Renal cortical epithelial cell (primary cell): ENCODE measurements around the gene KLK6. TPM values are rescaled to one million over a fixed set of nuclear protein-coding genes. Genes with fewer than 3 reads are reported as not detected.
A peak's percentile ranks its signal among the peaks of the same experiment; 100 is the strongest.
"Not testable (repeated sequence)": the region's sequence is repeated elsewhere in the genome, so short reads cannot be mapped to it uniquely, and the experiment has no call there.

Experiments
- DNase-seq: peaks from one replicate; pipeline ENCODE4 v3.0.0-alpha.2; 2011; ENCODE audit warnings: low read depth
- total RNA-seq: library from RNA; depleted of rRNA; stranded (reverse); fragments of >200 nt; gene quantifications from 2 replicates; pipeline ENCODE4 v1.2.3, GENCODE V29; 2014

KLK6 gene
- total RNA-seq, 1 donor from 2014 or later: 1.0 TPM

- DNase-seq: peak; percentile 38
Observed at GRCh38 chr19:50992666-50993035, 23.3 kb upstream of the KLK6 start.

GRCh38 chr19:50984416-50984815, 15.0 kb upstream of the KLK6 start:
- not testable (repeated sequence) for DNase-seq

- no peak for DNase-seq
Observed at GRCh38 chr19:50983625-50984292, 14.4 kb upstream of the KLK6 start, which contains the start of gene KLK7. TSS of gene KLK7 (minus strand) at chr19:50983917. CDS start at chr19:50982399, 1,518 bp downstream.

DNA sequence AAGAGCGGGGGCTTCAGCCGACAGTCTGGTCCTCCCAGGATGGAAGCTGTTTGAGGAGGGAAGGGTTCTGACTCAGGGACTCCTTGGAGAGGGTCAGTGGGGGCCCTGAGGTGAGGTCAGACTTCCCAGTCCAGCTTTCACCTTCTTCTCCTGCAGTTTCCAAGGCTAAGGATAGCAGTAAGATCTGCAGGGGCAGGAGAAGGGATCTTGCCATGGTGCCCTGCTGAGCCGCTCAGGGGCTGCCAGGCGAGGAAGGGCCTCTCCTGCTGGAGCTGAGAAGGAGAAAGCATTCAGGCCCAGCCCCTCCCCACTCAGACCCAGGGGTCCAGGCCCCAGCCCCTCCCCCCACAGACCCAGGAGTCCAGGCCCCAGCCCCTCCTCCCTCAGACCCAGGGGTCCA, 12.8 kb upstream of the KLK6 start:
- no peak for DNase-seq

- DNase-seq: no peak
Observed at GRCh38 chr19:50981587-50982146, 12.3 kb upstream of the KLK6 start.

DNA sequence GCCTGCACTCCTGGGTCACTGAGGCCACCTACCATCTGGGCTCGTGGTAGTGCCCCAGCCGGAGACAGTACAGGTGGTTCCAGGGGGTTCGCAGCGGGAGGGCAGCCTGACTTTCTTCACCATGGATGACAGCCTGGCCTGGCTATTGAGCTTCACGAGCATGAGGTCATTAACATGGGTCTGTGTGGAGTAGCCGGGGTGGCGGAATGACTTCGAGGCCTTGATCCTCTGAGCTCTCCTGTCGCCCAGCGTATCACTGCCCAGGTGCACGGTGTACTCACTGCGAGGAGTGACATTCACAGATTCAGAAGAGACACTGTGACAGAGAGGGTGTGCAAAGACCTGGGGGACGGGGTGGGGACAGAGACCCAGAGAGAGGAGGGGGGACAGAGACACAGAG, 10.8 kb upstream of the KLK6 start:
- no peak for DNase-seq

DNA sequence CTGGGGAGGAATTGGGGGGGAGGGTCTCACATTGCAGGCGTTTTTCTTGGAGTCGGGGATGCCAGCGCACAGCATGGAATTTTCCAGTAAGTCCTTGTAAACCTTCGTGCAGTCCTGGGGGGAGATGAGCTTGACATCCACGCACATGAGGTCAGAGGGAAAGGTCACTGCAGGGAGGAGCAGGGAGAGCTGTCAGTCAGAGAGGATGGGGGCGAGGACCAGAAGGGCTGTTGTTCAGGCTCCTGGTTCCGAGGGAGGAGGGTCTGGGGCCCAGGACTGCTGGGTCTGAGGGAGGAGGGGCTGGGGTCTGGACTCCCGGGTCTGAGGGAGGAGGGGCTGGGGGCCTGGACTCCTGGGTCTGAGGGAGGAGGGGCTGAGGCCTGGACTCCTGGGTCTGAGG, 10.4 kb upstream of the KLK6 start:
- DNase-seq: no peak

DNA sequence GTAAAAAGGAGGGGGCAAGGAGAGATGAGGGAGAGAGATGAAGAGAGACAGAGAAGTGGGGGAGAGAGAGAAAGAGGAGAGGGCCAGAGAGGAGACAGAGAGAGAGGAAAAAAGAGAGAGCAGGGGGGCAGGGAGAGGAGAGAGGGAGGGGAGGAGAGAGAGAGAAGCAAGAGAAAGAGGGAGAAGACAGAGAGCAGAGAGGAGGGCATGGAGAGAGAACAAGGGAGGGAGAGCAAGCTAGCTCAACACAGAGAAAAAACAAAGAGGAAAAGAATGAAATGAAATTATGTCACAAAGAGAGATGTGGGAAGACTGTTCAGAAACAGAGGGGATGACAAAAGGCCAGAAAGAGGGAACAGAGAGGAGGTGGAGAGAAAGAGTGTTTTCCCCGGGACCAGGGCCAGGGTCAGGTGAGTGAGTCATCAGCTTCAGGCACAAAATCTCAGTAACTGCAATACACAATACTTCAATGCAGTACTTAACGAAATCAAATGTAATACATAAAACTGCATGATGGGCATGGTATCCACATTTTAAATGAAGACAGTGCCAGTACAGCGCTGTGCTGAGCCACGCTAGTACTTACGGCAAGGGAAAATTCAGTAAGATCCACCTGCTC, 9.5 kb upstream of the KLK6 start:
- no peak for DNase-seq

GRCh38 chr19:50977626-50978025, 8.2 kb upstream of the KLK6 start:
- DNase-seq: no peak

DNA sequence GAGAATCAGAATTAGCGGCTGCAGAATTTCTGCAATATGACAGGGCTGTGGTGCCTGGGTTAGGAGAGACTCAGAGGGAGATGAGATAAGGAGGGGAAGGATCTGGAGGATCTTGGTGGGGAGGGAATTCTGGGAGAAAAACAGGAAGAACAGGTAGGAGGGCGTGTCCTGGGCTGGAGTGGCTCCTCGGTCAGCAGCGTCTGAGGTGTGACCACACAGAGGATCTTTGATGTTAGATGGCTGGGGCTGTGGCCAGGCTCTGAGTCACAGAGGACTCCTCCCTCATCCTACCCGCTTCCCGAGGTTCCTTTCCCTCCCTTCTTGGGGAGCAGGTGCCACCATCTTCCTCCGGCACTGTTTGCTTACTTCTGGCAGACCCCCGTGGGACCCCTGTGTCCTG, 6.4 kb upstream of the KLK6 start:
- peak; percentile 12 for DNase-seq

- no peak for DNase-seq
Observed at GRCh38 chr19:50974702-50975556, 5.5 kb upstream of the KLK6 start.

- peak; percentile 14 for DNase-seq
Observed at GRCh38 chr19:50972795-50973376, 3.5 kb upstream of the KLK6 start.

- not testable (repeated sequence) for DNase-seq
Observed at GRCh38 chr19:50969810-50970209, 419 bp upstream of the KLK6 start.

DNA sequence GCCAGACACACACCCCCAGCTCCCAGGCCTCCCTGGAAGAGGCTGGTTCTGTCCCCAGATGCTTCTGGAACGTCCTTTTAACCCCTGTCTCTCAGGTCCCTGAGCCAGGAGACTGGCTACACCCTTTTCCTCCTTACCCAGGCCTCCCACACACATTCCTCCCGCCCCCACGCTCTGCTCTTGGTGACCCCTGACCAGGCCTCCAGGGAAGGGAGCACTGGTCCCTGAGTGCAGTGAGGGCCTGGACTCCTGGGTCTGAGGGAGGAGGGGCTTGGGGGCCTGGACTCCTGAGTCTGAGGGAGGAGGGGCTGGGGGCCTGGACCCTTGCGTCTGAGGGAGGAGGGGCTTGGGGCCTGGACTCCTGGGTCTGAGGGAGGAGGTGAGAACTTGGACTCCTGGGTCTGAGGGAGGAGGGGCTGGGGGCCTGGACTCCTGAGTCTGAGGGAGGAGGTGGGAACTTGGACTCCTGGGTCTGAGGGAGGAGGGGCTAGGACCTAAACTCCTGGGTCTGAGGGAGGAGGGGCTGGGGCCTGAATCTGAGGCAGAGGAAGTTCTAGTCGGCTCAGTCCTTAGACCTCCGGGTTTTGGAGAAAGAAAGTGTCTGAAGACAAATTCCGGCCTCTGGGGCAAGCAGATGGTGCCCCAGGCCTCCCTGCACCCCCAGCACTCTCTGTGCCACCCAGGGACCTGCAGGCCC, 527 bp downstream of the KLK6 start:
- DNase-seq: peak; percentile 4

GRCh38 chr19:50967929-50968715, 1.3 kb downstream of the KLK6 start:
- no peak for DNase-seq

DNA sequence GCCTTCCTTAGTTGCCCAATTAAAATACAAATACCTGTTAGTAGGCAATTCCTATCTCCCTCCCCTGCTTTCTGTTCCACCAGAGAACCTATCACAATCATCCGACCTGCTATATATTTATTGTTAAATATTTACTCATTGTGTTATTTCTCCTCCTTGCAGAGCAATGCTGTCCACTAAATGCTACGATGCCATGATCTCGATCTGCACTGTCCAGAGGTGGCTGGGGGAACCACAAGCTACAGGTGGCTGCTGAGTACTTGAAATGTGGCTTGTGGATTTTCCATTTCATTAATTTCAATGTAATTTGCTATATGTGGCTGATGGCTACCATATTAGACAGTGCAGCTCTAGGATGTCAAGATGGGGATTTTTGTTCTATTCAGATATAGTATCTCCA, 5.1 kb downstream of the KLK6 start:
- no peak for DNase-seq

DNA sequence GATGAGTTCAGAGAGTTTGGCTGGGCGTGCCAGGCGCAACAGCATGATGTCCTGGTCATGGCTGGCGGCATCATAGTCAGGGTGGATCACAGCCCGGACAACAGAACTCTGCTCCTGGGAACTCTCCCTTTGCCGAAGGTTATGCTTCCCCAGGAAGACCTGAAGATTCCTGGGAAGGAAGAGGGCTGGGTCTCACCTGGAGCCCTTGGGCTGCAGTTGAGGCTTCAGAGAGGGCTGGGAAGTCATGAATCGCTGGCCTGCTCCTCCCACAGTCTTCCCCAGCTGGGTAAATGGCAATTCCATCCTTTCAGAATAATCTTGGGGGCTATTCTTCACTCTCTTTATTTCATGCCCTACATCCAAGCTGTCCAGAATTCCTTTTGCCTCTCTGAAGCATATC, 6.0 kb downstream of the KLK6 start:
- DNase-seq: no peak

- no peak for DNase-seq
Observed at GRCh38 chr19:50962245-50962644, 7.1 kb downstream of the KLK6 start.

- no peak for DNase-seq
Observed at GRCh38 chr19:50959731-50960500, 9.5 kb downstream of the KLK6 start.

DNA sequence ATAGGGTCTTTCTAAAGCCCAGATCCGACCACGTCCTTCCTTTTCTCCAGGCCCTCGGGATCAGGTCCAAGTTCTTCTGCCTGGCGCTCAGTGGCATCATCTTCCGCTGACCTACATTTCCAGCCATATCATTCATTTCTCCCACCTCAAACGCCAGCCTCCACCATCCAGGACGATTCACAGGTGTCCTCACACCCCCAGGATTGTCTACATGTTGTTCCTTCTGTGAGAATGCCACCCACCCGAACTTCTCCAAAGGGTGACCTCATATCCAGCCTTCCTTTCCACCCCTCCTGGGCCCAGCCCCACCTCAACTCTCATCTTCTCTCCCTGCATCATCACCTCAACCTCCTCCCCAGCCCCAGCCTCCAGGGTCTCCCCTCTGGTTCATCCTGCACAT, 11.8 kb downstream of the KLK6 start:
- DNase-seq: no peak
